Measurements from ENCODE around the gene HEG1.

The HEG1 gene

DNA sequence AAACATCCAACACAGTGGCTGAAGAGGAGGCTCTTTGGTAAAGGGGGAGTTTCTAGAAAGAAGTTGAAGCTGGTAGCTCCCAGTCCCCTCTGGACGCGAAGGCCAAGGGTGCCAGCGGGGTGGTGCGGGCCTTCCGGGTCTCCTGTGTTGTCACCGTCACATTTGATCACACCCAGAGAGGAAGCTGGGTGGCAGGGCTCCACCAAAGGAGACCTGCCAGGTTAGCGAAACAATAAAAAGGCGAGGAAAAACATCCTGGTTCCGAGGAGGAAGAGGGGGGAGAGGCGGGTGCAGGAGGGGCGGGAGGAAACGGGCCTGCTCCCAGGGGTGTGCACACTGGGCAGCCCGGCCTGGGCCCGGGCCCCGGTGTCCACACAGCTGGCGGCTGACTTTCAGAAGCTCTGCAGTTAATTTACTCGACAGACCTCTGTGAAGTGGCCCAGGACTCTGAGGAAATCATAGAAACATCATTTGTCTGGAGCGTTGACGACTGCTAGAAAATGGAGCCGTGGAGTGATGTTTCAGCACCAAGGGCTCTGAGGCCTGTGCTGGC lies 12.1 kb downstream of the HEG1 start:
- no peak for DNase-seq

GRCh38 chr3:125042725-125043406 lies 12.9 kb downstream of the HEG1 start:
- no peak for DNase-seq

- DNase-seq: no peak
Measured at GRCh38 chr3:125039131-125040100, 16.4 kb downstream of the HEG1 start.

GRCh38 chr3:125037498-125038150 lies 18.2 kb downstream of the HEG1 start:
- DNase-seq: no peak

DNA sequence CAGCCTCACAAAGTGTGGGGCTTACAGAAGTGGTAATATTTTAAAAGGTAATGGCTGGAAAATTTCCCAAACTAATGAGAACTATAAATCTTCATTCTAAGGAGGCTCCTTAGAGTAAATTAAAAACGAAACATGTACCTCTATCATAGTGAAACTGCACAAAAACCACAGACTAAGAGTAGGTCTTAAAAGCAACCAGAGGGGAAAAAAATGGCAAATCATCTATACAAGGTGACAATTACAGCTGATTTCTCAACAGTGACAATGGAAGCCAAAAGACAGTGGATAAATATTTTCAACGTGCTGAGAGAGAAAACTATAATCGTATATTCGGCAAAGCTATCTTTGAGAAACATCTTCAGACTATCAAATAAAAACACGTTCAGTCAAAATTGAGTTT lies 20.6 kb downstream of the HEG1 start:
- no peak for DNase-seq

DNA sequence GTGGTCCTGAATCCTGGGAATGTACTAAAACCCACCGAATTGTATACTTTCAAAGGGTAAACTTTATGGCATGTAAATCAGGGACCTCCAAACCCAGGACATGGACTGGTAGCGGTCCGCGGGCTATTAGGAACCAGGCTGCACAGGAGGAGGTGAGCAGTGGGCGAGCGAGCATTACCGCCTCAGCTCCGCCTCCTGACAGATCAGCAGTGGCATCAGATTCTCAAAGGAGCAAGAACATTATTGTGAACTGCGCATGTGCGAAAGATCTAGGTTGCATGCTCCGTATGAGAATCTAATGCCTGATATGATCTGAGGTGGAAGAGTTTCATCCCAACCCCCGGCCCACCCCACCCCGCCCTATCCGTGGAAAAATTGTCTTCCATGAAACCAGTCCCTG lies 22.2 kb downstream of the HEG1 start:
- no peak for DNase-seq

- no peak for DNase-seq
Measured at GRCh38 chr3:125033135-125033534, 22.7 kb downstream of the HEG1 start.

GRCh38 chr3:125032683-125033082 lies 23.1 kb downstream of the HEG1 start:
- no peak for DNase-seq

- no peak for DNase-seq
Measured at GRCh38 chr3:125032100-125032643, 23.6 kb downstream of the HEG1 start.

GRCh38 chr3:125031544-125031943 lies 24.3 kb downstream of the HEG1 start:
- DNase-seq: no peak

GRCh38 chr3:125028657-125029056 lies 27.1 kb downstream of the HEG1 start:
- no peak for DNase-seq

DNA sequence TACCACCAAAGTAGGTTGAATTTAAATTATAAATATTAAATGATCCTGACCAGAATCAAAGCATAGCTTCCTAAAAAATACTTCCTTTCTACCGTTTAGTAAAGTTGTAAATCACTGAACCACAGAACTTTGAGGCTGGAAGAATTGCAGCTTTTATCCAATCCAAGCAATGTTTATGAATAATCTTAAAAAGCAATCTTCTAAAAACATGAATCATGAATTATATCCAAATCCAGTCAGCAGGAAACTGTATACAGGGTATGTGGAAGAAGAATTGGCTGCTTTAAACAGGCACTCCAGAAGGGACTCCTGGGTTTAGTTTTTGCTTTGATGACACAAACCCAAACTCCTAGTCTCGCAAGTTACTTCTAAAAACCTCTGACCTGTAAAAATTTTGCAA lies 30.2 kb downstream of the HEG1 start:
- no peak for DNase-seq

DNA sequence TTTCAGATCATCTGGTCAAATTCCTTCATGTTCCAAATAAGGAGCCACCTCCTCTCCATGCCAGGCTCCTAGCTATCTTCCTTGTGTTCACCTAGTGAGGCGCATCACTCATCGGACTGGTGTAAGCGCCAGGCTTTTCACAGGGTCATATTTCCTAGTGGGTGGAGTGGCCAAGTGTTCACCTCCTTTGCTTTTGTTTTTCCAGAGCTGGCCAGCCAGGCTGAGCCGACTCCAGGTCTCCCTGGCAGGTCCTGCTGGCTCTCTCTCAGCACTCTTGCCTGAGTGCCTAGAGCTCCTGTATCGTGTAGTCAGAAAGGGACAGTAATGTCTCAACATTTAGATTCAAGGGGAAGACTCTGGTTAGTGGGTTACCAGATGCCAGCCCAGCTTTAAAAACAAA lies 31.0 kb downstream of the HEG1 start:
- no peak for DNase-seq

DNA sequence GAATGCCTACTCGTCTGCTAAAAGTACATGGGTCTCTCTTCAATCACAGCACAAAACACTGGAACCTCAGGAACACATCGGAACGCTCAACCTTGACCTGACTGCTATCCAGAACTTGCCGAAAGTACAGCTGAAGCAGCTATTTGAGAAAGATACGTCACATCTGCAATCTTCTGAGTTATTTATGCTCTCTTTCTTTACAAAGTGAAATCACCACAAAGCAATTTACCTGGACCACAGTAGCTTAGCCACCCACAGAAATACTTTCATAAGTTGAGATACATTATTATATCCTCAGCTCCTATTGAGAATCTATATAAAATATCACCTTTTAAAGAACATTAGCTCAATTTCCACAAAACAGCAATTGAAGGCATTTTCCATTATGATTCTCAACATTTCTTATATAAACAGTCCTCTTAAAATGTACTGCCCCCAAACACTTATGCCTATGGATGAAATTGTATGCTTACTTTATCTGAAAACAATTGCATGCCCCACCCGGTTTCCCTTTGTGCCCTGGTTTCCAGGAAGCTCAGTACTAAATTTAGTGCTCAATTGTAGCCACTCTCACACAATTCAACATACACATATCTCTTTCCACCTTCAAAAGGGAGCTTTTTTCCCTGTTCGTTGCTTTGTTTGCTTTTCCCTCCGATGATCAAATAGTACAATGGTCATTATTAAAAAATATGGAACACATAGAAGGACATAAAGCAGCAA lies 31.8 kb downstream of the HEG1 start:
- DNase-seq: no peak

DNA sequence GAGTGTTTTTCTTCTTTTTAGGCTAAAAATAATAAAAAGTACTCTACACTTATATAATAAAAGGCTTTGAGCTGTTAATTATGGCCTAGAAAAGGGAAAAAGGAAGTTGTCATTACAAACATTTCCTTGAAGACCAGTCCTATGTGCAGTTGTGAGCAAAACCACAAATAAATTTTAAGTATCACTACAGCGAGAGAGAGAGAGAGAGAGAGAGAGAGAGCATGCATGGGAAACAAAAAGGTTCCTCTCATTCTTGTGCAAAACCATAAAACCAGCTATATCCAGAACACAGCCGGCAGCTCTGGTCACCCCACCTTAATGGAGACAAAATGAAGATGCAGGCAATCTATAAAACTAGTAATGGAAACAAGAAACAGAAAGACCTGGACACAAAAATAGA lies 33.6 kb downstream of the HEG1 start:
- DNase-seq: no peak

- DNase-seq: no peak
Measured at GRCh38 chr3:125019271-125019670, 36.5 kb downstream of the HEG1 start.

- no peak for DNase-seq
Measured at GRCh38 chr3:125017406-125017805, 38.4 kb downstream of the HEG1 start.

- no peak for DNase-seq
Measured at GRCh38 chr3:125014570-125015179, 41.1 kb downstream of the HEG1 start.

- DNase-seq: no peak
Measured at GRCh38 chr3:125013095-125013494, 42.7 kb downstream of the HEG1 start.

DNA sequence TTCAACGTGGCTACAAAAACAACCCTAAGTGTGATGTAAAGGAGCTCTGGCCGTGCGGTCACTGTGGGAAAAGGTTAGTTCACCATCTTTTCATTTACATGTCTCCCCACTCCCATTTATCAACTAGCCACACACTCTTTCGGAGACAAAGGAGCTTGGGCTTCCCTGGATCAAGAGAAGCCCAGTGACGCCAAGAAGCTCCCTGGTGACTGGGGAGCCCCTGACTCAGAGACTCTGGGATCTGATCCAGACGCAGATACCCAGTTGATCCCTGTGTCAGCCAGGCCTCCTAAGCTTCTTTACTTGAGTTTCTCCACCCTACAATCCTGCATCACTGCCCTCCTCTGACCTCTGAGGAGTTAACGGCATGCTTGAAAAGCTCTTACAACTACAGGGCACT lies 43.9 kb downstream of the HEG1 start:
- DNase-seq: no peak

DNA sequence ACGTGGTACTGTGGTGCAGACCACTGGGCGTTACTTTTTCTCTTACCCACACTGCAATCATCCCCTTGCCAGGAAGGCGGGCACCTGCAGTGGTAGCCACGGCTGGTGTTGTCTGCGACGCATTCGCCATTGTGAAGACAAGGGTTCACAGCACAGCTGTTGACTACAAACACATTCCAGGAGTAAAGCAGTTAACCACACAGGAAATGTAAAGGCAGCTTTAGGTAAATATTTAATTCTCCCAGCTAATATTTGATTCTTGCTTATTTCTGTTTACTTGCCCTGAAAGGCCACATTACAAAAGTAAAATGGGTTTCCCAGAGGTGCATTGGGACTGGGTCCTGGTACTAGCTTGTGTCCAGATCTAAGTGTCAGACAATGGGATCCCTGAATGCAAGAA lies 45.4 kb downstream of the HEG1 start:
- no peak for DNase-seq

- DNase-seq: no peak
Measured at GRCh38 chr3:125008766-125009165, 47.0 kb downstream of the HEG1 start.

All from activated CD4-positive, alpha-beta T cell treated with anti-CD3 and anti-CD28 coated beads, Interleukin-2, amount 50 U/mL, for 4 hours (primary cell).